Testis (tissue), 3 donors: Measurements from ENCODE around the gene CD34. TPM values are rescaled to one million over a fixed set of nuclear protein-coding genes. Genes with fewer than 3 reads are reported as not detected.

Experiments used
- DNase-seq: peaks from one replicate; pipeline ENCODE4 v3.0.0-alpha.2; 2019
- H3K27ac ChIP-seq, 2 donors: fragments of 200-600 bp; sonication (generic); one replicate each; pipeline ENCODE4 v1.5.1; 2019
- H3K27me3 ChIP-seq: fragments of 200-600 bp; sonication (generic); one replicate; pipeline ENCODE4 v1.5.1; 2019
- H3K36me3 ChIP-seq: fragments of 200-600 bp; sonication (generic); one replicate; pipeline ENCODE4 v1.5.1; 2017; ENCODE audit warnings: low read depth; ENCODE audit errors: missing control alignments
- H3K4me1 ChIP-seq: fragments of 200-600 bp; sonication (generic); one replicate; pipeline ENCODE4 v1.5.1; 2019
- H3K4me3 ChIP-seq, 2 donors: fragments of 200-600 bp; sonication (generic); one replicate each; pipeline ENCODE4 v1.5.1; 2017 to 2019
- H3K9me3 ChIP-seq: fragments of 200-600 bp; sonication (generic); one replicate; pipeline ENCODE4 v1.5.1; 2017
- CTCF ChIP-seq, 3 experiments: fragments of 450-650 bp in 2 of 3; fragments of 200-600 bp in 1 of 3; sonication (generic) in 1 of 3; IDR thresholded peaks; one replicate each; pipeline ENCODE4 v1.5.1; 2016 to 2019; ENCODE audit warnings: antibody characterized with exemption in 3 of 3, mild to moderate bottlenecking in 2 of 3, moderate library complexity in 1 of 3
- POLR2A ChIP-seq: fragments of 450-650 bp; IDR thresholded peaks from one replicate; pipeline ENCODE4 v1.6.1; 2017; ENCODE audit warnings: antibody characterized with exemption, mild to moderate bottlenecking, moderate library complexity
- WGBS, 2 donors: methylation state at CpG; one replicate each; pipeline ENCODE4 v1.1.5; 2018; 5-methylcytosine and 5-hydroxymethylcytosine counted together
- intact Hi-C: fragments of 100-400 bp; cut with DNase I; formaldehyde crosslinking; loops from one replicate; pipeline ENCODE4 v1.15.1; 2023; ENCODE audit warnings: low total_unique reads
- polyA plus RNA-seq: library from polyadenylated mRNA; stranded (reverse); fragments of 350-450 nt; fragmentation: Illumina TruSeq; extraction: RNeasy Lipid Tissue Mini Kit (QIAGEN cat#74804); gene quantifications from one replicate; pipeline ENCODE4 v1.2.3, GENCODE V29; 2014; ENCODE audit warnings: low read depth, low replicate concordance; ENCODE audit not compliant: insufficient read depth
- total RNA-seq, 2 donors: library from RNA; depleted of rRNA; stranded (reverse); fragments of >200 nt; gene quantifications; one replicate each; pipeline ENCODE4 v1.2.3, GENCODE V29; 2016

CD34 gene
- total and polyA plus RNA-seq, 3 donors from 2014 or later, result 28.3 to 70.7 (median 32.5) TPM

GRCh38 chr1:207853372-207853757, 57.6 kb downstream of the CD34 start:
- no peaks in the 10 kb centered on the region for H3K27me3 ChIP-seq
- no peak overlapping the region for H3K4me3 ChIP-seq
- 45 to 50% methylated on average over 1 of the region's 1 CpG for WGBS, 2 donors
- H3K36me3 ChIP-seq, result no peaks in the 10 kb centered on the region
- no peak for TF ChIP-seq CTCF (IDR thresholded peaks at IDR 0.05)
- no peak for TF ChIP-seq POLR2A
- intact Hi-C loops, result no loop called here
- no peak for DNase-seq
- no peaks in the 10 kb centered on the region for H3K9me3 ChIP-seq
- H3K27ac ChIP-seq, result no peak overlapping the region
- peaks cover 11% of the 10 kb centered on the region for H3K4me1 ChIP-seq

DNA sequence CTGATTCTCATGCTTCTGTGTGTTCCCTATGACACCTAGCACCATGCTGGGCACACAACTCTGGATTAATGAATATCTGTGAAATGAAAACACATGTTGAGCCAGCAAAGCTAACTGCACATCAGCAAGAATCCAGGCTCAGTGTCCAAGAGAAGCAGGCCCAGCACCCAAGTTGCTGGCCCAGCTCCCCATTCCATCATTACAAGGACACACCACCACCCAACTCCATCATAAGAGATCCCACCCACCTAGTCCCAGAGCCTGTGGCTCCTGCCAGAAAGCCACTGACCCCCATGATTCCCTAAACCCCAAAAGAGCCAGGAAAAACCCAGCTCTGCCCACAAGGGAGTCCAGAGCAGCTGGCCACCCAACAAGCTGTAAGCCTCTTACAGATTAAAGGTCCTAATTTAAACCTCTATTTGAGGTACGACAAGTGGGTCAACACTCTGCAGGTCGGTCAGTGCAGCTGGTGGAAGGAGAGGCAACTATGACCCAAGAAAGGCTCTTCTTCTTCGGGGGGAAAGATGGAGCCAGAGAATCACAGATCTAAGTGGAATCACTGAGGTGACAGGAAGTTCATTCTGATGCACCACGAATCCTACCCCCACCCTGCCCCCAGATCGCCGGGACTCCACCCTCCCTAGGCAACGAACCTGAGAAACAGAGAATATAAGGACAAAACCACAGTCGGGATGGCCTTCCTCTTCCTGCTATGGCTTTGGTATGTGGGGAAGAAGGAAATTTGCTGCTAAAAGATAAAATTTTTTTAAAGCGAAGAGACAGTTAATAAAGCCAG, 58.2 kb downstream of the CD34 start:
- Histone ChIP-seq H3K4me1 (peaks cover 17% of the 10 kb centered on the region), H3K36me3 (no peaks in the 10 kb centered on the region), H3K27ac (no peak overlapping the region), H3K9me3 (no peaks in the 10 kb centered on the region), H3K4me3 (no peak overlapping the region), H3K27me3 (no peaks in the 10 kb centered on the region)
- intact Hi-C loops, result no loop called here
- TF ChIP-seq CTCF (IDR thresholded peaks at IDR 0.05), result no peak
- TF ChIP-seq POLR2A, result no peak
- no peak for DNase-seq
- 56 to 58% methylated on average over 9 of the region's 9 CpGs for WGBS, 2 donors

GRCh38 chr1:207851696-207852095, 59.2 kb downstream of the CD34 start:
- WGBS, 2 donors, result 83 to 96% methylated on average over 4 of the region's 4 CpGs
- DNase-seq, result no peak
- Histone ChIP-seq H3K27me3 (no peaks in the 10 kb centered on the region), H3K4me1 (peaks cover 20% of the 10 kb centered on the region), H3K27ac (no peak overlapping the region), H3K9me3 (no peaks in the 10 kb centered on the region), H3K36me3 (no peaks in the 10 kb centered on the region), H3K4me3 (no peak overlapping the region)
- TF ChIP-seq POLR2A (no peak), CTCF (IDR thresholded peaks at IDR 0.05) (no peak)
- intact Hi-C loops, result no loop called here

- intact Hi-C loops, result no loop called here
- TF ChIP-seq CTCF (IDR thresholded peaks at IDR 0.05) (no peak), POLR2A (no peak)
- no peak overlapping the region for H3K27ac ChIP-seq
- H3K27me3 ChIP-seq, result no peaks in the 10 kb centered on the region
- 78 to 91% methylated on average over 3 to 7 of the region's 7 CpGs for whole genome bisulfite sequencing, 2 donors
- no peaks in the 10 kb centered on the region for H3K9me3 ChIP-seq
- no peak overlapping the region for H3K4me3 ChIP-seq
- H3K4me1 ChIP-seq, result peaks cover 22% of the 10 kb centered on the region
- DNase-seq, result no peak
- H3K36me3 ChIP-seq, result no peaks in the 10 kb centered on the region
These were observed 60.1 kb downstream of the CD34 start for GRCh38 chr1:207850621-207851407.
